Measurements from ENCODE around the gene MGAT3.

The MGAT3 gene

DNA sequence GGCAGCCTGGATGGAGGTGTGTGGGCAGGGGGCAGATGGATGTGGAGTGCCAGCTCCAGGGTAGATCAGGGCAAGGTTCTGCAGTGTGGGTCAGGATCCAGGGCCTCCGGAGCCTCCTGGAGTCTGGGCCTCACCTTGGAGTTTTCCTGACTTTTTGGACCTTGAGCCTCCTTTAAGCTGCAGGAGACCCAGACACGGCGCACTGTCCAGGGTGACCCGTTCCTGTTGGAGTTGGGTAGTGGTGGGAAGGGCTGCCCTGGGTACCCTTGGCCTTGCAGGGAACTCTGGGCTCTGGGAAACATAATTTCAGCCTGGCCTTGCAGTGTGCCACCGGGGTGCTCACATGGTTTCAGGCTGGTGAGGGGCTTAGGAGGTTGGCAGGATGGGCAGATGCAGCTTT is 17.0 kb downstream of the MGAT3 start:
- DNase-seq: no peak

DNA sequence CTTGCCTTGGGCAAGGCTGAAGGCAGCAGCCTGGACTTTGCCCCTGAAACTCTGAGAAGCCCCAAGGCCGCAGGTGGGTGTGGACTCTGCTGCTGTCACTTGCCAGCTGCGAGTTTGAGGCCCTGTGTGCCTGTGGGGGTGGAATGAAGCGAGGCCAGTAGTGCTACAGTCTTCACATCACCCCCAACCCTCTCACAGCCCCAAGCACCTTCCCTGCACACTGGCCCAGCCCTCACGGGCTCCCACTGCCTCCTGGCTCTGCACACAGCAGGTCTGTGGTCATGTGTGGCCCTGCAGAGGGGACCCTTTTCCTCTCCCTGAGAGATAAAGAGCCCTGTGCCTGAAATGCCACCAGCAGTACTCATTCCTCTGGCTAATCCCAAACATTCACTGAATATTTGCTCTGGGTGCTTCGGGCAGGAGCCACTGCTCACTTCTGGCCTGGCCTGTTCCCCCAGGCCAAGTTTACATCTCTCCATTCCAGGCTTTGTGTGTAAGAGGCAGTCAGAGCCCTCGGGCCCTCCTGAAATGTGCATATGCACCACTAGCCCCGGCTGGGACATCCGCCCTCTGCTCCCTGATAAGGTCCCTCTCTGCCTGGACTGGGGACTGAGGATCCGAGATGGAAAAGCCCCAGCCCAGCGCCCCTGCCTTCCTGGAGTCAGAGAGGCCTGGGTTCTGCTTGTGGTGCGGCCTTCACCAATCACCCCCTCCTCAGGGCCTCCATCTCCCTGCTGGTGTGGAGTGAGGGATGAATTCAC is 17.7 kb downstream of the MGAT3 start:
- no peak for DNase-seq

DNA sequence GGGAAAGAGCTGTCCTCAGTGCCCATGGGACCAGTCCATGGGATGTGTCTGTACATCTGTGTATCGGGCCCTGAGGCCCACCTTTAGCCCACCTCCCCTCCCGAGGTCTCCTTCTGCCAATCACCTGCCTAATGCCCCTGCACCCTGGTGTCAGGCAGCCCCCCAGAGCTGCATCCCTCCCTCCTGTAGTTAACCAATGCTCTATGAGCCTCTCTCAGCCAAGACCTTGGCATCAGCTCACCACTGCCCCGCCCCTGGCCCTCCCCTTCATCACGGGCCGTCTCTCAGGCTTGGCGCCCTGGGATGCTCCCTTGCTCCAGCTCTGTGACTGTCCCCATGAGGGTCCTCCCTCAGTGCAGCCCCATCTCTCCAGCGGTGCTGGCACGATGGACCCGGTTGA is 18.5 kb downstream of the MGAT3 start:
- DNase-seq: no peak

DNA sequence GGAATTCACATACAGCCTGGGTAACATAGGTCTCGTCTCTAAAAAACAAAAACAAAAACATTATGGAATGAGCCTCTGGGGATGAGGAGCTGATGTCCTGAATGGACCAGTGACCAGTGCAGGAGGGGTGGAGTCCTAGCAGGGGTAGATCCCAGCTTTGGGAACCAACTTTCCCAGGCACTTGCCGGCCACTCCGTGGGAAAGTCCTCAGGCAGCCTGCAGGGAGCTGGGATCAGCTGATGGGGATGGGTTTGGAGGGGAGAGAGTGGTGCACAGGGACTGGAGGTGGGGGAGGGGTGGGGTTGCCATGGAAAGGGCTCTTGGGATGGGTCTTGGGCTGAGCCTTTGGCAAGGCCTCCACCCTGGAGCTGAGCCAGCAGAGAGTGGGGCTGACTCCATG is 19.1 kb downstream of the MGAT3 start:
- no peak for DNase-seq

DNA sequence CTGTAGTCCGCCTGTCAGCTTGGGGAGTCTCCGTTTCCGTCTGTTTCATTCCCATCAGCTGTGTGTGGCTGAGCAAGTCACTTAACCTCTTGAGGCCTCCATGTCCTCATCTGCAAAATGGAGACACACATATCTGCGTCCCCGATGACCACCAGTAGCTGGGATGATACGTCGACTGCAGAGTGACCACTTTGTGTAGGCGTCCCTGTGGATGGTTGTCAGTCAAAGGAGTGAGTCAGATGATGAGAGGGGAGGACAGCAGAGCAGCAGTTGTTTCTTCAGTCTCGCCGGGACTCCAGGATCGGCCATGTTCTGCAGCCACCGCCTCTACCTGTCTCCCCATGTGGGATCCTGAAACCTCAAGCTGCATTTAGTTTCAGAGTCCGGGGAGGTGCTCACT is 19.9 kb downstream of the MGAT3 start:
- no peak for DNase-seq

DNA sequence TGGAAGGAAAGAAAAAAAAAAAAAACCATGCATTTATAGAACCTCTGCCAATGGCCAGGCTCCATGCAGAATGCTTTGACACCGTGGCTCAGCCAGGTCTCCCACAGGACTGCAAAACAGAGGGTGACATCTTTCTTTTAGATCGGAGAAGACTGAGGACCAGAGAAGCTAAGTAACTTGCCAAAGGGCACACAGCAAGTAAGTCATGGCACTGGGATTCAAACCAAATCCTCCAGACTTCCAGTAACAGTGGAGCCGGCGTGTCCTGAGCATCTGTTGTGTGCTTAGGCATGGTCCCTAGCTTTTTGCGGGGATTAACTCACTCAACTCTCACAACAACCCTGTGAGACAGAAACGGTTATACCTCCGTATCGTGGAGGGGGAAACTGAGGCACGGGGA is 20.7 kb downstream of the MGAT3 start:
- no peak for DNase-seq

DNA sequence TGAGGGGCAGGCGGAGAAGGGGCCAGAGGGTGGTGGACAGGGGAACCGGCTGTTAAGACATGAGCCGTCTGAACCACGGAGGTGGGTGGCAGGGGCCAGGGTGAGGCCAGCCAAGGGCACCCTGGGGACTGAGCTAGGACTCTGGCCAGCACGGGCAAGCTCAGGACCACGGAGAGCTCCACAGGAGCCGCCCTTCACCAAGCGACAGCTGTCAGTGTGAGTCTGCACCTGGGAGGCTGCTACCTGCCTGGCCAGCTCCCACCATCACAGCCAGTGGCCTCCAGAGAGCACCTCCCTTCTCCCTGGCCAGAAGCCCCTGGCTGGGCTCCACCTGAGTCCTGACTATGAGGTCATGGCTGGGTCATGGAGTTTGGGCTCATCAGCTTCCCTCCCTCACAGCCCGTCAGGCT is 21.6 kb downstream of the MGAT3 start:
- no peak for DNase-seq

DNA sequence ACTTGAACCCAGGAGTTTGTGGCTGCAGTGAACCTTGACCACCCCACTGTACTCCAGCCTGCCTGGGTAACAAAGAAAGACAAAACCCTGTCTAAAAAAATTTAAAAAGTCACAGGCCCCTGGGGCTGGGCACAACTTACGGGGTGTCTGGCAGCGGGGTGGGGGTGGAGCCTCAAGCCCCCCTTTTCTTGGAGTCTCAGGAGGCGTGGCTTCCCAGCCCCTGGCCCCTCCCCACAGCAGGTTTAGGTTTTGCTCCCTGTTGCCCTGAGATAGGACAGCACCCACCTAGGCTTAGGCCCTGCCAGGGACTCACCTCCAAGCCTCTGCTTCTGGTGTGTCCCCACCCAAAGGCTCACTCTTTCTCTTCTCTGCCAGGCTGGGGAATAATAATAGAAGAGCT is 22.4 kb downstream of the MGAT3 start:
- no peak for DNase-seq

DNA sequence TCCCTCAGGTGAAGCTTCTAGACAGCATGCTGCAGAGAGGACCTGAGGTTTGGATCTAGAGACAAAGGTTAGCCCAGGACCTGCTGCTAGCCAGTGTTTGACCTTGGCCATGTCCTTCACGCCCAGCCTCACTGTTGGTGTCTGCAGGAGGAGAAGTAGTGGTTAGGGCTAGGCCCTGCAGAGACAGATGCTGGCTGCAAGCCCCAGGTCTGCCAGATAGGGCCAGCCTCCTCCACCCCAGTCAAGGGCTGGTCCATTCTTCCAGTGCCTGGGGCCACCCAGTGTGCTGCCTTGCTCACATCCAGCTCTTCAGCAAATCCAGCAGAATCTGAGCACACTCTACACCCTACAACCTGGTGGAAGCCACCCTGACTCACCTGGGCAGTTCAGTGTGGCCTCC is 23.7 kb downstream of the MGAT3 start:
- no peak for DNase-seq

DNA sequence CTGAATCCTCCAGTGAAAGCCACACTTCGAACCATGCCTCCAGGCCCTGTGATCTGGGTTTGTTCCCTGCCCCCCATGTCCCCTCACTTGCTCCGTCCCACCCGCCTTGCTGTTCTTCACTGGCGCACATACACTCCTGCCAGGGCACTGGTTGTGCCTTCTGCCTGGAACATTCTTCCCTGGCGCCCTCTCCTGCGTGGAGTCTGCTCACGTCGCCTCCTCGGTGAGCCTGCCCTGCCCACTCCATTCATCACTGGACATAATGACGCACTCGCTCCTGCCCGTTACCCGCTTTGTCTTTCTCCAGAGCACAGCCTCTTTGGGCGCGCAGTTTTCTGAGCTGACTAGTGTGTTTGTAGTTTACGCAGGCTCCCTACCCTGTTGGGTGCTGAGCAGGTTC is 24.2 kb downstream of the MGAT3 start:
- DNase-seq: no peak

DNA sequence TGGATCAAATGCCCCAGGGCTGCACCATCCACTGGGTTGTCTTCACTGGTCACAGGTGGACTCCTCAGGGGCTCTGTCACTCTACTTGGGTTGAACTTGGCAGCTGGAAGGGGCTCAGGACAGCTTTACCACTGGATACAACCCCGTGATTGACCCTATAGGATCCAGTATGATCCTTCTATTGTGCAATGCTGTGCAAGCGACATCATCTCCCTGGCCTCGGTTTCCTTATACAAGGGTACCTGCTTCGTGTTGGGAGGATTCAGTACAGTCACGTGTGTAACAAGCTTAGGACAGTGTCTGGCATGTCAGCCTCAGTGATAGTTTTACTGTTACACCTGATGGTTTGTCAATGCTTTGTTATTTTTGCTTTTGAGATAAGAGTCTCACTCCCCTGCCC is 24.8 kb downstream of the MGAT3 start:
- no peak for DNase-seq

DNA sequence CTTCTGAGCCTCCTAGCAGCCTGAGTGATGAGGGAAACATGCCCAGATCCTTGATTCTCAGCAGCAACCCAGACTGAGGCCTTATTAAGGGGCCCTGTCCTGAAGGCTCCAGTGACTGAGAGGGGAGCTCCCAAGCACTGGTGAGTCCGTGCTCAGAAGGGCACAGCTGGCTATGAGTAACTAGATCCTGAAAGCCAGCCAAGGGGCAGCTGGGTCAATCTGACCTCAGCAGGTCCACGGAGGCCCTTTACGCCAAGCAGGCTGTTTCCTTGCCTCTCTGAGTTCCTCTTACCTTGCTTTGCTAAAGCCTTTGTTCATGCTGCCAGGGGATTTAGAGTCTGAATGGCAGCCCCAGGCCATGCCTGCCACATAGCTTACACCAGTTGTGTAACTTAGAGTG is 26.0 kb downstream of the MGAT3 start:
- DNase-seq: no peak

DNA sequence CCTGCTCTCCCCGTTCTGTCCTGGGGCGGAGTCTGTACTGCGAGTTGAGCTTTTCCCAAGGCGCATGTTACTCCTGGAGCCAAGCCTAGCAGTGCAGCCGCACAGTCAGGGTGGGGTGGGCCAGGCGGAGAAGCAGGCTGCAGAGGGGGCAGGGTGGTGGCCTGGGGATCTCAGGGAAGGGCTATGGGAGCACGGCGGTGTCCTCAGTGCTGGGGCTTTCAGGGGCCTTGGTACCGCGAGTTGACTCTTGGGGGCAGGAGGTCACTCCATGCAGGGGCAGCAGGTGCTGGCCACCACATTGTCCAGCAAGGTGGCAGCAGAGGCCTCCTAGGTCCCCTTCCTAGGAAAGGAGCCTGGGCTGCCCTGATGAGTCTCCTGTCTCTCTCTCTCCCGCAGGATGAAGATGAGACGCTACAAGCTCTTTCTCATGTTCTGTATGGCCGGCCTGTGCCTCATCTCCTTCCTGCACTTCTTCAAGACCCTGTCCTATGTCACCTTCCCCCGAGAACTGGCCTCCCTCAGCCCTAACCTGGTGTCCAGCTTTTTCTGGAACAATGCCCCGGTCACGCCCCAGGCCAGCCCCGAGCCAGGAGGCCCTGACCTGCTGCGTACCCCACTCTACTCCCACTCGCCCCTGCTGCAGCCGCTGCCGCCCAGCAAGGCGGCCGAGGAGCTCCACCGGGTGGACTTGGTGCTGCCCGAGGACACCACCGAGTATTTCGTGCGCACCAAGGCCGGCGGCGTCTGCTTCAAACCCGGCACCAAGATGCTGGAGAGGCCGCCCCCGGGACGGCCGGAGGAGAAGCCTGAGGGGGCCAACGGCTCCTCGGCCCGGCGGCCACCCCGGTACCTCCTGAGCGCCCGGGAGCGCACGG is 30.4 kb downstream of the MGAT3 start:
- no peak for DNase-seq

DNA sequence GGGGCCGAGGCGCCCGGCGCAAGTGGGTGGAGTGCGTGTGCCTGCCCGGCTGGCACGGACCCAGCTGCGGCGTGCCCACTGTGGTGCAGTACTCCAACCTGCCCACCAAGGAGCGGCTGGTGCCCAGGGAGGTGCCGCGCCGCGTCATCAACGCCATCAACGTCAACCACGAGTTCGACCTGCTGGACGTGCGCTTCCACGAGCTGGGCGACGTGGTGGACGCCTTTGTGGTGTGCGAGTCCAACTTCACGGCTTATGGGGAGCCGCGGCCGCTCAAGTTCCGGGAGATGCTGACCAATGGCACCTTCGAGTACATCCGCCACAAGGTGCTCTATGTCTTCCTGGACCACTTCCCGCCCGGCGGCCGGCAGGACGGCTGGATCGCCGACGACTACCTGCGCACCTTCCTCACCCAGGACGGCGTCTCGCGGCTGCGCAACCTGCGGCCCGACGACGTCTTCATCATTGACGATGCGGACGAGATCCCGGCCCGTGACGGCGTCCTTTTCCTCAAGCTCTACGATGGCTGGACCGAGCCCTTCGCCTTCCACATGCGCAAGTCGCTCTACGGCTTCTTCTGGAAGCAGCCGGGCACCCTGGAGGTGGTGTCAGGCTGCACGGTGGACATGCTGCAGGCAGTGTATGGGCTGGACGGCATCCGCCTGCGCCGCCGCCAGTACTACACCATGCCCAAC is 31.2 kb downstream of the MGAT3 start:
- DNase-seq: no peak

DNA sequence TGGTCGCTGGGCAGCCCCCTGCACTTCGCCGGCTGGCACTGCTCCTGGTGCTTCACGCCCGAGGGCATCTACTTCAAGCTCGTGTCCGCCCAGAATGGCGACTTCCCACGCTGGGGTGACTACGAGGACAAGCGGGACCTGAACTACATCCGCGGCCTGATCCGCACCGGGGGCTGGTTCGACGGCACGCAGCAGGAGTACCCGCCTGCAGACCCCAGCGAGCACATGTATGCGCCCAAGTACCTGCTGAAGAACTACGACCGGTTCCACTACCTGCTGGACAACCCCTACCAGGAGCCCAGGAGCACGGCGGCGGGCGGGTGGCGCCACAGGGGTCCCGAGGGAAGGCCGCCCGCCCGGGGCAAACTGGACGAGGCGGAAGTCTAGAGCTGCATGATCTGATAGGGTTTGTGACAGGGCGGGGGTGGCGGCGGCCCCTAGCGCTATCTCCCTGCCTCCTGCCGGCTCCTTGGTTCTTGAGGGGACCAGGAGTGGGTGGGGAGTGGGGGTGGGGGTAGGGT is 31.8 kb downstream of the MGAT3 start:
- no peak for DNase-seq

DNA sequence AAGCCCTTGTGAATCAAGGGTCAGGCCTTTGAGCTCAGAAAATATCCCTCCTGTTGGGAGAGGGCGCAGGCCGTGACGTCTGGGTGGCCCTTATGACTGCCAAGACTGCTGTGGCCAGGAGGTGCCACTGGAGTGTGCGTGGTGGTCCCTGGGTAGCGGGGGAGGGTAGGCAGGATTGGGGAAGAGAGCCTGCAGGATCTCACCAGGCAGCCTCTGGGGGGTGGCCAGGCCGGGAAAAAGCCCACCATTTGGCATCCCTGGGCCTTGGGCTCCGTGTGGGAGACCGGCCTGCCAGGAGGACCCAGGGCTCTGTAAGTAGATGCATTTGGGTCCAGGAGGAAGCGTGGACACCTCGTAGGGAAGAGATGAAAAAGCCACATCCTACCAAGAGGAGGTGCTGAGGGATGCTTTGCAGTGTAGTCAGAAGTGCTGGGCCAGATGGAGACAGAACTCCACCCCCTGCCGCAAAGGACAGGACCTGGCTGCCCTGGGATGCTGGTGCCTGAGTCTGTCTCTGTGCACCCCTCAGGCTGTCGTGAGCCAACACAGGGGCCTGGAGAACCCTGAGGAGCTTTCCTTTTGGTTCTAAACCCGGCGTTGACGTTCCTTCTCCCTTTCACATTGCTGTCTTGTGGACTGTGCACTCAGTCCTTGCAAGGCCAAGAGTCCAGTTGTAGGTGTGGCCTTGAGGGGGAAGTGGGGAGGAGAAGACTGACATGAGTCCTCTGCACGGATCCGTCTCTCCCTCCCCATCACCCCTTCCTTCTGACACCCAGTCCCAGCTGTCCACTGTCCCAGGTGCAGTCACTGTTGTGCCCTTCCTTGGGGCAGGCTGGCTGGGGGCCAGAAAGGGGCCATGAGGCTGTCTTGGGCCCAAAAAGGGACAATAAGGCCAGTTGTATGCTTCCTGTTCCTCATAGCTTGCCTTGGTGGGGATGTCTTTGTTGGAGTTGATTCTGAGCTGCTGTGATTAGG is 32.6 kb downstream of the MGAT3 start:
- DNase-seq: no peak

DNA sequence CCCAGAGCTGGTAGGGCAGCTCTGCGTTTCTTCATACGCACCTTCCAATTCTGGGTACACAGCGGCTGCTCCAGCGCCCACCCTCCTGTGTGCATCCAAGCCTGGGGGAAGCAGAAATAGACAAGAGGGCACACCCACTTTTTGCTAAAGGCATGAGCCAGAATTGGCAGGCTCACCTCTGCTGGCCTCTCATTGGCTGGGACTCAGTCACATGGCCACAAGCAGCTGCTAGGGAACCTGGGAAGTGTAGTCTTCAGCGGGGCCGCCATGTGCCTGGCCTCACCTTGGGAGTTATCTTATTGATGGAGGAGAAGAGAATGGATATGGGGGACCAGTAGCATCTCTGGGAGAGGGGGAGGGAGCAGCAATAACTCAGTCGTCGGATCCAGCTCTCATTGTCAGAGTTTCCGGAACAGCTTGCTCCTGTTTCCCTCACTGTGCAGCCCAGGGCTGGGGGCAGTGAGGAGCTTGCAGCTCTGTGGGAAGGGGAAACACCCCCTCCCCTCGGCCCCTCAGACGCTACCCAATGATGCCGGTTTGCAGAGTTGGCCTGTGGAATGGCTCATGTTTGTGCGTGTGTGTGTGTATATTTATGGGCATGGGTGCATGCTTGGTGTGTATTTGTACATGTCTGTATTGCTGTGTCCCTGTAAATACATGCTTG is 33.5 kb downstream of the MGAT3 start:
- DNase-seq: no peak

DNA sequence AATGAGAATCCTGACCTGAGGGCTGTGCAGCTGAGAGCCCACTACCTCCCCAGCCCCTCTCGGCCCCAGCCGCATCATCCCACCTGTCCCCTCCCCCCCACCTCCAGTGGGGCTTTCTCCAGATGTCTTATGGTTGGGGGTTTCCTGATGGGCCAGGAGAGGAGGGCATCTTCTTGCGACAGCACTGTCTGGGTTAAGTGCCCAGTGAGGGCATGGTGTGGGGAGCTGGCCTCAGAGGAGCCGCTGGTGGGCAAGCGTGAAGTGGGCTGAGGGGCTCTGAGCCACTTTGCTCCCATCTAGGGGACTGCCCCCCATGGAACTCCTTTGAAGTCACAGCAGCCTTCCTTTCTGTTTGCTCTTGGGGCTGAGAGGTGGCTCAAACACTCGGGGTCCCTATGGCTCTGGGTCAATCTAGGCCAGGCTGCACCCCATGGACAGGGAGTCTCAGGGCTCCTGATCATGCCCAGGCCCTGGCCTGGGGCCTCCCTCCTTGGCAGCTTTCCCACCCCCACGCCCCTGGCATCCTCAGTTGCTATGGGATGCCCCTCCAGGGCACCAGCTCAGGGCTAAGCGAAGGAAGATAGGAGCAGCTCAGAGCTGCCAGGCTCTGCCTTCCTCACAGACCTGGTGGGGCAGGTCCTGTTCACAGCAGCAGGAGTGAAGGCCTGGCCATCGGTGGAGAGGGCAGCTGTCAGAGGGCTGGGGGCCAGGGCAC is 34.3 kb downstream of the MGAT3 start:
- DNase-seq: no peak

DNA sequence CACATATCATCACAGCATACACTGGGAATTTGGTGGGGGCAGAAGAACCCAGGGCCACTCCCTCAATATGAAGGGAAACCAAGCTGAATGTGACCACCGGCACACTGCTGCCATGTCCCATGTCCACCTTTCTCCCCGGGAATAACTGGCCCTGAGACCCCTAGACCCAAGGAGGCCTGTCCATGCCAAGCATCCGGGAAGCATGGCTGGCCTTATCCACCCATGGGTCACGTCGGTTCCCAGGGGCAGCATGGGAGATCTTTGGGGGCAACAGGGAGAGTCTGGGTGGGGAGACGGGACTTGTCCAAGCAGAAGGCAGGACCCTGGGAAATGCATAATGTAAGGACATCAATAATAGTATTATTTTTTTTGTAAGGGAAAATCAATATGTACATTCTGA is 34.9 kb downstream of the MGAT3 start:
- DNase-seq: no peak

DNA sequence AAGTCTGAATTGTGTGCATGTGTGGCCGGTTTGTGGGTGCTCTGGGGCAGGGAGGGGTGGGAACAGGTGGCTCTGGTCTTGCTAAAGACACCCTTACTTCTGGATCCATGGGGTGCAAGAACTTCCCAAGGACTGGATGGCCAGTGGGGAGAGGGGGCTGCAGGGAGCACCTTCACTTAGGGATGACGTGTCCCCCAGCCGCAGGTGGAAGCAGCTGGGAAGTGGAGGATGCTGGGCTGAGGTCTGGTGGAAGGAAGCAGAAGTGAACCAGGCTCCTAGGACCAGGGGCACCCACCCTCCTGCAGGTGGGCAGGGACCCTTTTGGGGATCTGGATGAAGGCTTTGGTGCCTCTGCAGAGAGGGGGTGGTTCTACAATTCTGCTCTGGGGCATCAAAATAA is 35.4 kb downstream of the MGAT3 start:
- DNase-seq: no peak

DNA sequence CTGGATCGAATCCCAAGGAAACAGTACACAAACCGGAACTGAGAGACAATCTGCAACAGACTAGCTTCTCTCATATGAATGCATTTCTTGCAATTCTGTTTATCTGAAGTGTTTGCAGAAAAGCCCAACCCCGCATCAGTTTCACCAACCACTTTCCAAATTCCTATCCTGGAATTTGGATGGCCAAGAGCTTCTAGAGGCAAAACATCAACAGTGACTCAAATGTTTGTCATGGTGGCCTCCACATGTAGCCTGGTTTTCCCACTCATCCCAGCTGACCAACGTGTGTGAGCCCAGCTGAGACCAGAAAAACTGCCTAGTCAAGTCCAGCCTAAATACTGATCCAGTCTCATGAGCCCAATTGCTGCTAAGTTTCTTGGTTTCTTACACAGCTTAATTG is 36.9 kb downstream of the MGAT3 start:
- no peak for DNase-seq

Data from NCI-H510A (cell line).